ENCODE measurements around the gene TRIM66.

TRIM66 gene

DNA sequence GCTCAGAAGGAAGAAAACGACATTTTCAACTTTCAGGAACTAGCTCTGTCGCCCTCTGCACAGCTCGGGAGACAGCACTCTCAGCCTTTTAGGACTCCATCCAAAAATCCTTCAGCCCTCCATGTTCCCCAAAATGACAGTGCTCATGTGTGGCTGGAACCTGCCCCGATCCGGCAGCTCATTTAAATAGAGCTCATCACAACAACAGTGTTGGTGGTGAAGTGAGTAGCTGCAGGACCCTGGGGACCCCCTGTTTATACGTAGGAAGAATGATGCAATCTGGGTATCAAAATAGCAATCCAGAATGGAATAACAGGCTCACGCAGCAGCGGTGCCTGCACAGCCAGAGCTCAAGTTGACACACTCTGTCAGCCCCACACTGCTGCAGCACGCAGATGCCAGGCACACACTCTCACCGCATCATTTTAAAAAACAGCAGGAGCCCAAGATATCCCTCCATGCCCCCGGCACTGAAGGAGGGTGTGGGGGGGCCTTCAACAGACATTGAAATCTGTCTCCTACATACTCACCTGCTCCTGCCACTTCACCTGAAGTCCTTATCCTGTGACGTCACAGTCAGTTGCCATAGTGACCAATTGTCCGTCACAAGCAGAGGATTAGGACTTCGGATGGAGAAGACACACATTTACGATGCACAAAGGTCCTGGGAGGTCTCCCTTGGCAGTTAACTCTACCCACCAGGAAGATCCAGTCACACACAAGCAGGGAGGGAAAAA lies 24.0 kb downstream of the TRIM66 start:
- DNase-seq (ENCODE audit: low read depth in 2 of 3, low spot score in 2 of 3) = no peak

DNA sequence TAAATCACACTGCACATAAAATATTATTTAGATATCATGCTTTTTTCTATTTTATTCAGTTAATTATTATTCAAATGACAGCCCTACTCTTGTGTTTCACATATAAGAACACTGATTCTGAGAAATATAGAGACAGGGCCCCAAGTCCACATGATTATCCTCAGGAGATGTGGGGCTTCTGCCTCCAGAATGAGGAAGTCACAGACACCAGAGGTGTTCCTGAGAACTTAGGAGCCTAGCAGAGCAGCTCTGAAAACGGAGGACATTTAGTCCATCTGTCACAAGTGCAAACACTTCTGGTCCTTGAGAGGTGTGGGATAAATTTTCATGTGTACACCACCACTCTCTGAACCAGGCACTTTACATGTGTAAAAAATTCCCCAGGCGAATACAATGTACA lies 26.2 kb downstream of the TRIM66 start:
- DNase-seq (ENCODE audit: low read depth in 2 of 3, low spot score in 2 of 3) = no peak

DNA sequence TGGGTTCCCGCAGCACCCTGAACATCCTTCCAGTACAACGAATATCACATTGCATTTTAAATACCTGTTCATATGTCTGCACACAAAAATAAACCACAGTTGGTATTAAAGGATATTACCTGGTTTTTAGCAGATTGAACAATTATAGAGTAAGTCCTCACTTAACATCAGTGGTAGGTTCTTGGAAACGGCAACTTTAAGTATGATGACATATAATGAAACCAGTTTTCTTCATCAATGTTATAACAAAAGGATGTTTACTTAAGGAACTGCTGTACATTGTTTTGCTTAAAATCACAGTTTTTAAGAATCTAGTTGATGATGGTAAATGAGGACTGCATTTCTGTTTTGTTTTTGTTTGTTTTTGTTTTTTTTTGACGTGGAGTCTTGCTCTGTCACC lies 28.0 kb downstream of the TRIM66 start:
- DNase-seq (ENCODE audit: low read depth in 2 of 3, low spot score in 2 of 3) = no peak

DNA sequence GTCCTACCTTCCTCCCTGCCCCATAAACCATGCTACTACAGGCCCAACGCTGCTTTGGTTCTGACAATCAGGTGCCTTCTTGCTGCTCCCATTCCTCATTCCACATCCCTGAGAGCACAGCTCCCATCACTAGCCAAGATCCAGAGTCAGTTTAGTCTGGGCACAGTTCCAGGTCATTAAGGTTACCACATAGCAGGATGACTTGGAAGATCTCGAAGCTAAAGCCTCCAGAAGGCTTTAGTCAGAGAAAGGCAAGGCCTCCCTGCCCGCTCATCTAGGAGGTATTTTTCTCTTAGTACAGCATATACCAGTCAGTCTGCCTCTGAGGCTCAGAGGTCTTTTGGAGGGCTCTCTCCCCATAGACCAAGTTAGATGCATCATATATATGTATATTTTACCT lies 30.3 kb downstream of the TRIM66 start:
- no peak for DNase-seq (ENCODE audit: low read depth in 2 of 3, low spot score in 2 of 3)

DNA sequence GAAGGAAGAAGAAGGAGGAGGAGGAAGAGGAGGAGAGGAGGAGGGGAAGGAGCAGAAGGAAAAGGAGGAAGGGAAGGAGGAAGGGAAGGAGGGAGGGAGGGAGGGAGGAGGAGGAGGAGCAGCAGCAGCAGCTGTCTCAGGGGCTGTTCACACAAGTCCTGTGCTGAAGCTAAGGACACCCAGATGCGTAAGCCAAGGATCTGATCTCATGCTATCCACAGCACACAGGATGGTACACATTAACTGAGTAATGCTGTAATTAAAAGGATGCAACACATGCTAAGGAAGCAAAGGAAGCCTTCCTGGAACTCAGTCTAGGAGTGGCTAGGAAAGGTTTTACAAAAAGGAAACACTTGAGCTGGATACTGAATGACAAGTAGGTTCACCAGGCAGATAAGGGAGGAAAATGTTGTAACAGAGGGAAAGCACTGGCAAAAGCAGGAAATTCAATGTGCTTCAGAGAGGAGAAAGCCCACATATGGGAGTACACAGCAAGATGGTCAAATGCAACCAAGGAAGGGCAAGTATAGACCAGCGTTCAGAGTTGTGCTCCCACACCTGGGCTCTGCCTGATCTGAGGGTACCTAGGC lies 32.0 kb downstream of the TRIM66 start:
- no peak for DNase-seq (ENCODE audit: low read depth in 2 of 3, low spot score in 2 of 3)

DNA sequence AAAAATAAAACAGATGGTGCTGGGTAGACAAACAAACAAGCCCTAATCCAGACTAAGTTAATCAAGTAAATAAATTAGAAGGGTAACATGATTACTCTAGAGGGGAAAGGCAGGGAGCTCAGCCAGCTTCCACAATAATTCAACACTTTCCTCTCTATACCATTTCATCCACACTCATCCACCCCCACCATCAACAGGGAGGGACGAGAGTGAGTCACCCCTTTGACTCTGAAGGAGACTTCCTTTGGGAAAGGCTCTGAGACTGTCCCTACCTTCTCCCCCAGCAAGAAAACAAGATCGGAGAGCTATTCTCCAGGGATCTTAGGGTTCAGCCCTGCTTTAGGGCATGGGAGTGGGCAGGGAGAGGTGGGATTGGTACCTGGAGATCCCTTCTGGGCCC lies 33.1 kb downstream of the TRIM66 start:
- DNase-seq (ENCODE audit: low read depth in 2 of 3, low spot score in 2 of 3) = no peak

DNA sequence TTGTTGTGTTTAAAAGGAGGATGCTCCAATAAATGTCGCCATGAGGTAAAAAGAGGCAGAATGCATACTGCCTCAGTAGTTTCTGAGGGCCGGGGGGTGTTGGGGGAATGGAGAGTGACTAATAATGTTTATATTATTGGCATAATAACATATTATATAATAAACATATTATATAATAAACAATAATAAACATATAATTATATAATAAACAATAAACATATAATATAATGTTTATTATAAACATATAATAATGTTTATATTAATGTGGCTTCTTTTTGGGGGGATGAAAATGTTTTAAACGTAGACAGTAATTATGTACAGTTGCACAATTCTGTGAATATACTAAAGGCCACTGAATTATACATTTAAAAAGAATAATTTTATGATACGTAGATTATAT lies 35.6 kb downstream of the TRIM66 start:
- DNase-seq (ENCODE audit: low read depth in 2 of 3, low spot score in 2 of 3) = no peak

DNA sequence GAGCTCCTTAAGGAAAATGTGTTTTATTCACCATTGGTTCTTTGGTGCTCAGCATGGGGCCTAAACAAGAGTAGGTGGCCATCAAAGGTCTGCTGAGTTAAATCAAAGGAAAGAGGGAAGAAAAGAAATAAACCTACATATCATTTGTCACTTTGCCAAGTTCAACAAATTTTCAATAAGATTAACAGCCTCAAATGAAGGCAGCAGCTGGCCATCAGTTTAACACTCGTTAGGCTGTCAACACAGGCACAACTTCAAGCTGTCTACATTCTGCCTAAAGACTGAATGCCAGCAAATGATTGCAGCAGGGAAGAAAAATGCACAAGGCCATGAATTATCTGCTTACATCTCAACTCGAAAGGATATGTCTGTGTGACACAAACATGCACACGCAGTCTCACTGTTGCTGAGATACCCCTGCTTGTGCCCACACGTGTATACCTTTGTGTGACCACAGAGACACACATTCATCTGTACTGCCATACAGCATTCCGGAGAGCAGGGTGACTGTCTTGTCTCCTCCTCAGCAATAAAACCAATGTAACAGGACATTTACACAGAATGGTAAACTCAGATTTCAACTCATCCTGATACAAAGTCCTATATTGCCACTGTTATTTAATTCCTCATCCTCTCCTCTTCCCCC lies 40.1 kb downstream of the TRIM66 start:
- no peak for DNase-seq (ENCODE audit: low read depth in 2 of 3, low spot score in 2 of 3)

DNA sequence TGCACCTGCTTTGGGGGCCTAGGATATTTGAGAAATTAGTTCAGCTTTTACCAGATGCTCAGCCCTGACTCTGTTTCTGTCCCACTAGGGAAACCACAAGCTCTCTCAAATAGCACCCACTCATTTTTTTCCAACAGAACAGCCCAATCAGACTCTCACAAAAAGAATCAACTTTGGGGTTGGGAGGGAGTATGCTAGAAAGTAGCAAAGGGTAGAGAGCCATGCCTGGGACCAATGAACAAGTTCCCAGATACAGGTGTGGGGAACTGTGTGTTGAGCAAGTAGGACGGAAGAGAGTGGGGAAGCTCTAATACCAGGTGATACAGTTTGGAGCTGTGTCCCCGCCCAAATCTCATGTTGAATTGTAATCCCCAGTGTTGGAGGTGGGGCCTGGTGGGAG lies 41.1 kb downstream of the TRIM66 start:
- DNase-seq (ENCODE audit: low read depth in 2 of 3, low spot score in 2 of 3) = no peak

DNA sequence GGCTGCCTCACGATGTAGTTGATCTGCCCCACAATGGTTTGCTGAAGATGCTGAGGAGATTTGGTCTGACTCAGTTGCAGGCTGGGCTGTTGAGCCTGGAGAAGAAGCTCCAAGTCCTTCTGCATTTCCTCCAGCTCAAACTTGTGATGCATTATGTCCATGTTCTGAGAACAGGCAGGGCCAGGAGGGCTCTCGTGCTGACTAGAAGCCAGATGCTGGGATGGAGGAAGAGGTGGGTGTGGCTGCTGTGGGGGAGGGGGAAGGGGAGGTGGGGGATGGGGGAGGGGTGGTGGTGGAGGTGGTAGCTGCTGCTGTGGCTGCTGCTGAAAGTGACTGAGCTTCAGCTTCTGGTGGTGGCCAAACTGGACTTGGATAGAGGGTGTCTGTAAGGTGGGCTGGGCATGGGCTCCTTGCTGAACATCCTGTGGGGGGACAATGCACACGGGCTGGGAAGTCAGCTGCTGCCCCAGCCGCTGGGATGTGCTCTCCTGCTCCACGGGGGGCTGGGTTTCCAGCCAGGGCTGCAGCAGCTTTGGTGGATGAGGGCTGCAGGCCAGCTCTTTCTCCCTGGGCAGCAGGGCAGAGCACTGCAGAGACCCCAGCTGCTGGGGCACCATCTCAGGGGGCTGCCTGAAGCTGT lies 42.1 kb downstream of the TRIM66 start:
- DNase-seq (ENCODE audit: low read depth in 2 of 3, low spot score in 2 of 3) = no peak

DNA sequence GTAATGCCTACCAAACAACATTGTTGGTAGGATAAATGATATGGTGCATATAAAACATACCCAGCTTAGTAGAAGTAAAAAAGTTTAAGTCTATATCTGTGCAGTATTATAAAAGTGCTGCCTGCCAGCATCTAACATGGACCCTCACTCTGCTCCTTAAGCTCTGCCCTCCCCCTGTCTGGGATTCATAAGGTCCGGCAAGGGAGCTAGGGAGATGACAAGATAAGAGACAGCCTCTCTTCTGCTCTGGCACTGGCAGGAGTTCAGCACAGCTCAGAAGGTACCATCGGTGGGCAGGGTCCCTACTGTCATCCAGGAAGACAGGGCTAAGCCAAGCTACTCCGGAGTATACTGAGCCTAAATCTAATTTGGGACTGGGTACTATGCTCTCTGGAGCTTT lies 42.8 kb downstream of the TRIM66 start:
- DNase-seq (ENCODE audit: low read depth in 2 of 3, low spot score in 2 of 3) = no peak

DNA sequence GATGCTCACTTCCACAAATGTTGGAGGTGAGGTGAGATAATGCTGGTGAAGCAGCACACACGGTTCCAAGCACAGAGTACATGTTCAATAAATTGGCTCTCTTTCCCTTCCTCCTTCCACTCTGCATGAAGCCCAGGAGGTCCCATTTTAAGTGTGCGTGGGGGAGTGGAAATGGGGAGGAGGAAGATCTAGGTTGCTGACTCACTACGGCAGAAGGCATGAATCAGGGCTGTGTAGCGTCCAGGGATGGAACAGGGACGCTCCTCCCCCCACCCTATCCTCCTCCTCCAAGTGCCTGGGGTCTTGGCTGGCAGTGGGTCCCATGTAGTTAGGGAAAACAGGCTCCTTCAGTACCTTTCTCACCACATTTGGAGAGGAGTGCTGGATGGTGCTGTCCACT lies 44.2 kb downstream of the TRIM66 start:
- no peak for DNase-seq (ENCODE audit: low read depth in 2 of 3, low spot score in 2 of 3)

DNA sequence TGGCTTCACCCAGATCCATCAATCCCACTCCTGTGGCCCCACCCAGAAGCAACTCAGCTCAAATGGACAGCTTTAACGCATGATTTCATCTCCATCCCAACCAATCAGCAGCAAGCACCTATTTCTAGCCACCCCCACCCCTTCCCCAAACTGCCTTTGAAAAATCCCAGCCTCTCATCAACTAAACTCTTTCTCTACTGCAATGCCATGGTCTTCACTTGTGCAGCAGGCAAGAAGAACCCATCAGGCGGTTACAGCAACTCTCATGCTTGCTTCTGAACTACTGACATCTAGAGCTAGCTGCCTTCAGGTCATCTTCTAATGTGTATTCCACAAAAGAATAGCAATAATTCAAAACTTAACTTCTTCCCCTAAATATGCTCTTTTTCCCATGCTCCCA lies 46.3 kb downstream of the TRIM66 start:
- DNase-seq (ENCODE audit: low read depth in 2 of 3, low spot score in 2 of 3) = no peak

DNA sequence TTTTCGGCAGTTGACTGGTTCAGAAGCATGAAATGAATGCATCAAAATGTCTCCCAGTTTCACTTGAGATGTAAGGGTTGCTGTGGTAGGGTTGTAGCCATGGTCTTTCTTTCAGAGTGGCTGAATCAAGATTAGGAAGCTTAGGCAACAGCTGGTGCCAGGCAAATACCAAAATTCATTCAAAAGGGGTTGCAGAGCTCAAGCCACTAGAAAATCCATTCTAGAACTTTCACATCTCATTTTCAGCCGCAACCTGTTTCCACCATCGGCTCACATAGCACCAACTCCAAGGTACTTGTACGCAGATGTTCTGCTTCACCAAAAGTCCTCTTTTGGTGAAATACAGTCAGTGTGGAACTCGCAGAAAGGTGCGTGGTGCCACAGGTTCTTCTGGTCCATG lies 48.0 kb downstream of the TRIM66 start:
- no peak for DNase-seq (ENCODE audit: low read depth in 2 of 3, low spot score in 2 of 3)

DNA sequence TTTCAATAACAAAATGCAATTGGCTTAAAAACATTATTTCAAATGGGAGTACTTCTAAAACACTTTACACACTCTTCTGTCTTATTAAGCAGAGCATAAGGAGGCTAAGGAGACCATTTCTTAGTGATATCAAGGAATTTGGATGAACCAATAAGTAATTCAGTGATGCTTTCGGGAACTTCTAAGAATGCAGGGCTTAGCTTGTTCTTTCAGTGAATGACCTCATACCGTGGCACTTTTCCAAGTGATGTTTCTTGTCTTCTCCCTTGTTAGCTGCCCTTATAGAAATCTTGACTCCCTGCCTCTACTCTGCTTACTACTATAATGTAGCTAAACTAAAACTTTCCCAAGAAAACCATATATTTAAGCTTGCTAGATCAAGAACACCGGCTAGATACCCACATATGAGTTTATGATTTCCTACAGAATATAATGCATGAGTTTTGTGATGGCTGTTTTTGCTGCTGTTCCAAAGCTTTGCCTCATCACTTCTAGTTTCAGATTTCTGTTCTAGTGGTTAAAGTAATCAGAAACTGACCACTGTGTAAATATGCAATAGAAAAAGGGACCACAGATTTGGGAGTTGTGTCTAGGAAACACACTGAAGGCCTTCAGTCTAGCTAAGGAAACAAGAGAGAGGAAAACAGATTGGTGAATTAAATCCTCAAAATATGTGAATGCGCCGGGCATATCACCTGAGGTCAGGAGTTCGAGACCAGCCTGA lies 50.9 kb downstream of the TRIM66 start:
- DNase-seq (ENCODE audit: low read depth in 2 of 3, low spot score in 2 of 3) = no peak

DNA sequence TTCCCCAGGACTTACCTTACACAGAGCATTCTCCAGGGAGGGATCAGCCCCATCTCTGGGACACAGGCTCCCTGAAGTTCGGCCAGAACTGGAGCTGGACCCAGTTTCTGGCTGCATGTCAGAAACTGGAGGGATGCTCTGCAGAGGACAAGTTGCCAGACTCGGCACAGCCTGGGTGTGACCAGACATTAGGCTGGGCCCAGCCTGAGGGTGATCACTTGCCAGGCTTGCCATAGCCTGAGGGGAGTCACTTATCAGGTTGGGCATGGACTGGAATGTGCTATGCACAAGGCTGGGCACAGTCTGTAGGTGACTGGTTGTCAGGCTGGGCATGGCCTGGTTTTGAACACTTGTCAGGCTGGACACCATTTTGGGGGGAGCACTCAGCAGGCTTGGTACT lies 57.8 kb downstream of the TRIM66 start:
- DNase-seq (ENCODE audit: low read depth in 2 of 3, low spot score in 2 of 3) = no peak

DNA sequence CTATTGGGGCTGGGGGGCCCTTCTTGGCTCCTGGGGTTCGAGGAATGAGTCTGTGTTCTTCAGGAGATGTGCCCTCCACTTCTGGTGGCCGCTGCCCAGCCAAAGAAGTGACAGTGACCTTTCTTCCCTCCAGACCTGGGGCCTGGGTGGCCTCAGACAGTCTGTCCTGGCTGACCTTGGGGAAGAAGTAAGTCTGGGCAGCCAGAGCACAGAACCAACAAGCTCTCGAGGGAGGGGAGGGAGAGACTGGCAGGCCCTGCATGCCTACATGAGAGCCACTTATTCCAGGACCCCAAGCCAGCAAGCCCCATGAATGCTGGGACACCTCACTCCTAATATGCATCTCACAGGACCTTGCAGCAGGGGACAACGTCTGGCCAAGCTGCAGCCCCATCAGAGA lies 61.3 kb downstream of the TRIM66 start:
- no peak for DNase-seq (ENCODE audit: low read depth in 2 of 3, low spot score in 2 of 3)

DNA sequence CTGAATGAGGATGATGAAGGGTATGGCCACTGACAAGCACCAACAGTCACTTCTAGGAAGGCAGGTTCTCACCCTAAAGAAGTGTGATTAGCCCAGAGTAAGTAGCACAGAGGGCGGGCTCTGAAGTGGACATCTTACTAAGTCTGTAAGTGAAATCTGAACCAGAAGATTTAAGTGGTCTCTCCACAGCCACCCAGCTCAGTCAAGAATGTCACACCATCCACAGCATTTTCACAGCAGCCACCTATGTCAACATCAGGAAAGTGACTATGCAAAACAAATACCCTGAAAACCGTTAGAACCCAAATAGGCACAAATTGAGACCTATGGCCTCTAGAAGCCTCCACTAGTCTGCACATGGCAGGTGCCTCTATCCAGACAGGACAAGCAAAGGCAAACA lies 65.4 kb downstream of the TRIM66 start:
- no peak for DNase-seq (ENCODE audit: low read depth in 2 of 3, low spot score in 2 of 3)

DNA sequence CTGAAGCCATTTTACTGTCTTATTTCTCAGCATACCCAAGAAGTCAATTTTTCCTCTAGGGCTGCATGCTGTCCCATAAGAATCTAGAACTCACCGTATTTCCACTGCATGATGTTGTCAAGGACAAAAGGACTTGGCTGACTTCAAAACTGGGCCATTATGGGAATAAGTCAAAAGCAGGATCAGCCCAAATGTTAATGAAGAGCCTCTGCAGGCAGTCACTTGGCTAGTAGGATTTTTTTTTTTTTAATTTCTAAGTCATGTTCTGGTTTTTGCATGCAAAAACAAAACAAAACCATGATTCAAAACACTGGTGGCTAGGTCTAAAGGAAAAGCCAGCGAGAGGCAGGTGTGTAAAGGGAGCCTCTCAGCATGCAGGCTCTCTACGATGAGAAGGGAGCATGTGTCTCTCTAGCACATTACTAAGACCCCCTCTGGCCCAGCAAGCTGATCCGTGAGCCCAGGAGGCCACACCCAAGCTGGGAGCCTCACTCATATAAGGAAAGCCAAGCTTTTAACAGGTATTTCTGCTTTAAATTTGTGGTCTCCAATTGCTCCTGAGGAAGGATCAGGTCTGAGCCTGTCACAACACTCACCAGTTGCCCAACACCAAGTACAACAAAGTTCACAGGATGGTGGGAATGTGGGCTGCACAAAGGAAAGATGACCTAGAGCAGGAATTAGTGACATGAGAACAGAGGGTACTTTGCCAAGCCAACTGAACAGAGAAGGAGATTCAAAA lies 67.0 kb downstream of the TRIM66 start:
- no peak for DNase-seq (ENCODE audit: low read depth in 2 of 3, low spot score in 2 of 3)

DNA sequence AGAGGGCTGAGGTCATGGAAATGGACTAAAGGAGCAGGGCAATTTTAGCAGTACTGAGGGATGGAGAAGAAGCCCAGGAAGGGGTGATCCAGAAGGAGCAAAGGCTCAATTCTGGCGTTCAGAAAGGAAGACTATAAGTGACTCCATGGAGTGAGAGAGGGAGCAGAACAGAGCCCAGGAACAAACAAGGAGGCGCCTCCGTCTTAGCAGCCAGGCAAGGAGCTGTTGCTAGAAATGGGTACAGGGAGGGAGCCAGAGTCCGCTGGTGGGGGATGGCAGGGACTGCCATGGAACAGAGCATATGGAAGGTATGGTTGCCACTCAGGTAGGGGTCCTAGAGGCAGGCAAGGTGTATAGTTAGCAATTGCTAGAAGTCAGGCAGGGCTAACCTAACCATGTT lies 68.0 kb downstream of the TRIM66 start:
- no peak for DNase-seq (ENCODE audit: low read depth in 2 of 3, low spot score in 2 of 3)

DNA sequence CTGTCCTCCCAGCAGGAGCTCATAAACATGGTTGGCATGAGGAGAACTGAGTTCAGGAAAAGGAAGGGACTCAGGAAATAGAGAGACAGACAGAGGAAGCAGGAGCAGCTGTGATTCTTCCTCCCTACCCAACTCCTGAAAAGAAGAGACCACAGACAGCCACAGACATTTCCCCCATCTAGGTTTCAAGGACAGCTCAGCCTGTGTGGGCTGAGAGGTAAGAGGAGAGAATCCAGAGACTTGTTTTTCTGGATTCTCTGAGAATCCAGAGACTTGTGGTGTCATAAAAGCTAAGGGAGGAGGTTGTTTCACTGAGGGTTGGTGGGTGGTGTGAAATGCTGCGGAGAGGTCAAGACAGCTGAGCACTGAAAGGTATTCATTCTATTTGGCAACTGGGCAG lies 69.4 kb downstream of the TRIM66 start:
- DNase-seq (ENCODE audit: low read depth in 2 of 3, low spot score in 2 of 3) = no peak
